Measurements from ENCODE around the gene ST3GAL5. TPM values are rescaled to one million over a fixed set of nuclear protein-coding genes. Genes with fewer than 3 reads are reported as not detected.

The ST3GAL5 gene
- total and polyA plus RNA-seq, 2 of the 8 experiments (the other 6 are each of a cell fraction or from before 2014, with no cell fraction given) = 1.9 to 4.5 TPM

DNA sequence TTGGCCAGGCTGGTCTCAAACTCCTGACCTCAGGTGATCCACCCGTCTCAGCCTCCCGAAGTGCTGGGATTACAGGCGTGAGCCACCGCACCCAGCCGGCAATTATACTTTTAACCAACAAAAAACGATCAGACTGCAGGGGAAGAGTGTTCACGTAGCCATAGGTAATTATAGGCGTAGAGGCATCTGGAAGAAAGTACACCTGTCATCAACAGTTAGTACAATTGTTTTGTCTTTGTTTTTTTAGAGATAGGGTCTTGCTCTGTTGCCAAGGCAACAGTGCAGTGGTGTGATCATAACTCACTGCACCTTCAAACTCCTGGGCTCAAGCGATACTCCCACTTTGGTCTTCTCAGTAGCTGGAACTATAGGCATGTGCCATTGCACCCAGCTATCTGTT lies 20.0 kb downstream of the ST3GAL5 start (continued):
- TF ChIP-seq RAD21 (IDR thresholded peaks at IDR 0.05 in 1 of 2, conservative IDR thresholded peaks at IDR 0.05 in 1 of 2; ENCODE audit: low read depth in 2 of 2, low read length in 2 of 2) (no peak), CBX5 (IDR thresholded peaks at IDR 0.05; ENCODE audit: low read depth, low read length) (no peak), ASH2L (IDR thresholded peaks at IDR 0.05; ENCODE audit: low read length) (no peak), CHD2 (IDR thresholded peaks at IDR 0.05; ENCODE audit: low read length) (no peak)

All from H1 (cell line).